ENCODE results near the gene DBP.

DNA sequence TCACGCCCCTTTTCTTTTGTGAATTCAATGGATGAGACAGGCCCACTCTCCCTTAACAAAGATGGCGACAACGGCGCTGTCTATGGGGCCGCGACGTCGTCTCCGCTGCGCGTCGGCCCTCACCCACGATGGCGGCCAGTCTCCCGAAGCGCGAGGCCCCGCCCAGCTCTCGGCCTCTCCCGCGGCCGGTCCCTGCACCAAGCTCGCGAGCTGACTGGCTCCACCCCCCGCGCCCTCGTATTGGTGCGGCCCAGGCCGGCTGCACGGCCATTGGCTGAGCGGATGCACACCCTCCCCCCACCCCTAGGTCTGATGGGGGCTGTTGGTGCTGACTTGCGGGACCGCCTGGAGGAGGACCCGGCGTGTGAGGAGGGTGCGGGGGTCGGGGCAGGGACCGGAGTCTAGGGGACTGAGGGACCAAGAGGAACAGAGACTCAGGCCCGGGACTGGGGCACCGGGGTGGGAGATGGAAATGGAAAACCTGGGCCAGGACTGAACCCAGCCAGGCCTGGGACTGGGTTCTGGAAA is 13.0 kb downstream of the DBP start:
- no peak for TF ChIP-seq CTCF (IDR thresholded peaks at IDR 0.05)
- peak in 1 of 2 donors; percentile 57 for TF ChIP-seq POLR2A (IDR thresholded peaks at IDR 0.05)
